Mammary epithelial cell (primary cell): ENCODE results near the gene TMEM89.

Source experiments
- CTCF ChIP-seq, 2 donors: IDR thresholded peaks in 1 of 2; conservative IDR thresholded peaks in 1 of 2; 2 replicates each; pipeline ENCODE4 v1.5.1; 2011 to 2012; ENCODE audit warnings: inconsistent platforms in 2 of 2, low read length in 2 of 2, mild to moderate bottlenecking in 2 of 2, control low read depth in 1 of 2, low read depth in 1 of 2; ENCODE audit not compliant: insufficient read depth in 1 of 2; ENCODE audit errors: extremely low read depth in 1 of 2
- EZH2 ChIP-seq: IDR thresholded peaks from 2 replicates; pipeline ENCODE4 v1.6.1; 2012; ENCODE audit warnings: low read length, inconsistent platforms, borderline replicate concordance

GRCh38 chr3:48650723-48651122, 29.2 kb upstream of the TMEM89 start:
- no peak for TF ChIP-seq CTCF (conservative IDR thresholded peaks at IDR 0.05 in 1 of 2, IDR thresholded peaks at IDR 0.05 in 1 of 2; ENCODE audit: extremely low read depth in 1 of 2, insufficient read depth in 1 of 2, low read depth in 1 of 2, low read length in 2 of 2)
- no peak for TF ChIP-seq EZH2
